Lung (tissue), 12 donors: ENCODE data around the gene CDC42BPA. TPM values are rescaled to one million over a fixed set of nuclear protein-coding genes. Genes with fewer than 3 reads are reported as not detected.

Source experiments
- ATAC-seq: fragments of 200-7000 bp; cut with Tn5 transposase; one replicate; pipeline ENCODE4 v1.9.1; 2020; ENCODE audit warnings: moderate number of reproducible peaks; ENCODE audit not compliant: insufficient read depth, low FRiP score
- DNase-seq, 3 donors: peaks; one replicate each; pipeline ENCODE4 v3.0.0-alpha.2; 2013 to 2017
- H3K27ac ChIP-seq, 2 donors: one replicate each; pipeline ENCODE4 v1.5.1; 2013; ENCODE audit warnings: mild to moderate bottlenecking in 2 of 2, moderate library complexity in 2 of 2, control low read depth in 1 of 2, inconsistent platforms in 1 of 2, low read depth in 1 of 2, low read length in 1 of 2
- H3K27me3 ChIP-seq, 3 donors: one replicate each; pipeline ENCODE4 v1.5.1; 2013; ENCODE audit warnings: low read length in 2 of 3; ENCODE audit not compliant: control insufficient read depth in 3 of 3, insufficient read depth in 3 of 3
- H3K36me3 ChIP-seq, 4 donors: one replicate each; pipeline ENCODE4 v1.5.1; 2013; ENCODE audit warnings: low read length in 4 of 4, mild to moderate bottlenecking in 1 of 4, moderate library complexity in 1 of 4; ENCODE audit not compliant: control insufficient read depth in 4 of 4, insufficient read depth in 4 of 4
- H3K4me1 ChIP-seq, 5 donors: one replicate each; pipeline ENCODE4 v1.5.1; 2013; ENCODE audit warnings: low read length in 5 of 5, mild to moderate bottlenecking in 2 of 5, moderate library complexity in 1 of 5; ENCODE audit not compliant: control insufficient read depth in 5 of 5, insufficient read depth in 5 of 5
- H3K4me3 ChIP-seq: one replicate; pipeline ENCODE4 v1.5.1; 2013; ENCODE audit warnings: mild to moderate bottlenecking, control low read depth, moderate library complexity
- H3K9ac ChIP-seq, 2 donors: one replicate each; pipeline ENCODE4 v1.5.1; 2013; ENCODE audit warnings: low read length in 2 of 2, control low read depth in 1 of 2; ENCODE audit not compliant: insufficient read depth in 1 of 2
- H3K9me3 ChIP-seq, 4 donors: one replicate each; pipeline ENCODE4 v1.5.1; 2013; ENCODE audit warnings: low read length in 3 of 4, mild to moderate bottlenecking in 1 of 4, moderate library complexity in 1 of 4; ENCODE audit not compliant: control insufficient read depth in 4 of 4, insufficient read depth in 3 of 4
- WGBS, 2 donors: extraction: QIAGEN DNeasy Blood & Tissue Kit; methylation state at CpG; one replicate each; pipeline ENCODE4 v1.1.7; 2013; 5-methylcytosine and 5-hydroxymethylcytosine counted together
- polyA plus RNA-seq, 2 donors: library from polyadenylated mRNA; stranded (reverse); fragments of 200-250 nt; gene quantifications; one replicate each; pipeline ENCODE4 v1.2.1, GENCODE V29; 2013
- total RNA-seq, 2 donors: library from RNA; depleted of rRNA in 1 of 2; stranded (reverse); fragments of >200 nt in 1 of 2; gene quantifications; one replicate each; pipeline ENCODE4 v1.2.1, GENCODE V29; 2014 to 2021
- TF ChIP-seq, protein P1 (sequence below): IDR thresholded peaks from 2 replicates; pipeline ENCODE4 v1.5.1; 2012; ENCODE audit warnings: mild to moderate bottlenecking; ENCODE audit errors: control extremely low read depth, extremely low read depth
- donor health status: control.
- donor health status: control.
- donor health status: Bipolar disorder and iron deficiency.
- donor health status: healthy.
- donor health status: DM: yes; HTN: yes; CAD: no.

Gene CDC42BPA
- total and polyA plus RNA-seq, 4 donors: 6.4 to 97.4 (median 20.2) TPM

- Histone ChIP-seq H3K4me1 (peaks cover 0 to 10% (median 0%) of the 10 kb centered on the region in 5 donors), H3K9ac (no peak overlapping the region), H3K9me3 (peaks cover 0 to 2% (median 0%) of the 10 kb centered on the region in 4 donors), H3K4me3 (no peak overlapping the region), H3K27ac (no peak overlapping the region), H3K36me3 (no peaks in the 10 kb centered on the region), H3K27me3 (no peaks in the 10 kb centered on the region)
- WGBS, 2 donors: 94 to 96% methylated on average over 3 of the region's 3 CpGs
- TF ChIP-seq, protein P1, sequence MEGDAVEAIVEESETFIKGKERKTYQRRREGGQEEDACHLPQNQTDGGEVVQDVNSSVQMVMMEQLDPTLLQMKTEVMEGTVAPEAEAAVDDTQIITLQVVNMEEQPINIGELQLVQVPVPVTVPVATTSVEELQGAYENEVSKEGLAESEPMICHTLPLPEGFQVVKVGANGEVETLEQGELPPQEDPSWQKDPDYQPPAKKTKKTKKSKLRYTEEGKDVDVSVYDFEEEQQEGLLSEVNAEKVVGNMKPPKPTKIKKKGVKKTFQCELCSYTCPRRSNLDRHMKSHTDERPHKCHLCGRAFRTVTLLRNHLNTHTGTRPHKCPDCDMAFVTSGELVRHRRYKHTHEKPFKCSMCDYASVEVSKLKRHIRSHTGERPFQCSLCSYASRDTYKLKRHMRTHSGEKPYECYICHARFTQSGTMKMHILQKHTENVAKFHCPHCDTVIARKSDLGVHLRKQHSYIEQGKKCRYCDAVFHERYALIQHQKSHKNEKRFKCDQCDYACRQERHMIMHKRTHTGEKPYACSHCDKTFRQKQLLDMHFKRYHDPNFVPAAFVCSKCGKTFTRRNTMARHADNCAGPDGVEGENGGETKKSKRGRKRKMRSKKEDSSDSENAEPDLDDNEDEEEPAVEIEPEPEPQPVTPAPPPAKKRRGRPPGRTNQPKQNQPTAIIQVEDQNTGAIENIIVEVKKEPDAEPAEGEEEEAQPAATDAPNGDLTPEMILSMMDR: no peak
- ATAC-seq (no peak), DNase-seq (no peak)
Measured at GRCh38 chr1:227325156-227325555, 6.9 kb upstream of the CDC42BPA start.

DNA sequence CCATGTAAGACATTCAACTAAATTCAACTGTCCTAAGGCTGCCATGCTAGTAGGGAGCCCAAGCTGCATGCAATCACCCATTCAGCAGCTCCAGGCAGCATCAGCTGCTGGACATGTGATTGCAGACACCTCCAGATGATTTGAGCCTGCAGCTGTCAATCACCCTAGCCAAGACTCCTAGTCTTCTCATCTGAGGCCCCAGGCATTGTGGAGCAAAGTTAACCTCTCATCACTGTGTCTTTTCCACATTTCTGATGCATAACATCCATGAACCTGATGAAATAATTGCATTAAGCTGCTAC lies 5.6 kb upstream of the CDC42BPA start:
- Histone ChIP-seq H3K4me3 (no peak overlapping the region), H3K9ac (no peak overlapping the region), H3K4me1 (peaks cover 0 to 16% (median 2%) of the 10 kb centered on the region in 5 donors), H3K9me3 (peaks cover 0 to 2% (median 0%) of the 10 kb centered on the region in 4 donors), H3K27ac (no peak overlapping the region), H3K36me3 (no peaks in the 10 kb centered on the region), H3K27me3 (no peaks in the 10 kb centered on the region)
- TF ChIP-seq, protein P1: no peak
- no peak for ATAC-seq
- DNase-seq: no peak

DNA sequence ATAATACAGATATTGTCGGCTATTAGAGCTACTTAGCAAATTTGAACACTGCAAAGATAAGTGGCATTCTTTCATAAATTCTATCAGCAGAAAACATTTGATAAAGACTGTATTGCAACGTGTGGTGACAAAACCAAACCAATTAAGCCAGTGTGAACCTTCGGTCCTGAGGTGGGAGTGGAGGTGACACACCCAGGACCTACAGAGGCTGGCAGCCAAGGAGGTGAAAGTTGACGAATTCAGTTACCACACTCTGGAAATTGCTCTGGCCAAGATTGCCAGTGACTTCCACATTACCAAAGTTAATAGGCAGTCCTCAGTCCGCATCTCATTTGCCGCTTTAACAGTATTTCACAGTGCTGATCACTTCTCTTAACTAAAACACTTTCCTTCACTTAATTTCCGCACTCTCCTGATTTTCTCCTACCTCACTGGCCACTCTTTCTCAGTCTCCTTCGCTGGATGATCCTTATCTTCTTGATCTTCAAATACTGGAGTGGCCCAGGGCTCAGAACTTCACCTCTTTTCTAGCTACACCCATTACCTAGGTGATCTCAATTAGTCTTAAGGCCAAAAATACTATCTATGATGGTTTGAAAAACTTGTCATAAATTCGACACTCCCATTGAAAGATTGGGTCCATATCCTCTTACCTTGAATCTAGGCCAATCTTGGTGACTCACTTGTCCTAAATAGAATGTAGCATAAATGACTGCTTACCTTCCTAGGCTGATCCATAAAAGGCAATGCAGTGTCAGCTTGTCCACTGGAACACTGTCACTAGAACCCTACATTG lies 5.1 kb upstream of the CDC42BPA start:
- WGBS, 2 donors: 79 to 88% methylated on average over 9 of the region's 9 CpGs
- H3K27ac ChIP-seq: no peak overlapping the region
- peaks cover 0 to 16% (median 3%) of the 10 kb centered on the region in 5 donors for H3K4me1 ChIP-seq
- H3K27me3 ChIP-seq: no peaks in the 10 kb centered on the region
- DNase-seq: no peak
- H3K4me3 ChIP-seq: no peak overlapping the region
- no peaks in the 10 kb centered on the region for H3K36me3 ChIP-seq
- peaks cover 0 to 2% (median 0%) of the 10 kb centered on the region in 4 donors for H3K9me3 ChIP-seq
- TF ChIP-seq, protein P1: no peak
- H3K9ac ChIP-seq: no peak overlapping the region
- ATAC-seq: no peak
